Left ventricle myocardium inferior (tissue), 1 donor: ENCODE data around the gene SLC19A3. TPM values are rescaled to one million over a fixed set of nuclear protein-coding genes. Genes with fewer than 3 reads are reported as not detected.

Source experiments
- DNase-seq: peaks from one replicate; pipeline ENCODE4 v3.0.0-alpha.2; 2020
- H3K27ac ChIP-seq: fragments of 200-600 bp; replicated peaks from 2 replicates; pipeline ENCODE4 v1.8.0; 2021
- H3K27me3 ChIP-seq: fragments of 200-600 bp; 2 replicates; pipeline ENCODE4 v1.8.0; 2021; ENCODE audit warnings: low read depth
- H3K36me3 ChIP-seq: fragments of 200-600 bp; 2 replicates; pipeline ENCODE4 v1.8.0; 2021
- H3K4me1 ChIP-seq: fragments of 200-600 bp; 2 replicates; pipeline ENCODE4 v1.8.0; 2021
- H3K4me3 ChIP-seq: fragments of 200-600 bp; 2 replicates; pipeline ENCODE4 v1.8.0; 2021; ENCODE audit warnings: mild to moderate bottlenecking, moderate library complexity
- H3K9me3 ChIP-seq: fragments of 200-600 bp; replicated peaks from 2 replicates; pipeline ENCODE4 v1.8.0; 2021
- CTCF ChIP-seq: fragments of 200-600 bp; IDR thresholded peaks from 2 replicates; pipeline ENCODE4 v1.8.0; 2021; ENCODE audit warnings: antibody characterized with exemption, mild to moderate bottlenecking, borderline replicate concordance
- intact Hi-C: fragments of 100-400 bp; cut with micrococcal nuclease; formaldehyde crosslinking; loops from one replicate; pipeline ENCODE4 v1.11.0; 2022
- total RNA-seq: library from RNA; stranded (reverse); fragmentation: NEBNext Ultra II Directional; extraction: Animal tissue kit (Norgen Biotek cat#: 25700); gene quantifications from one replicate; pipeline ENCODE4 v1.2.1, GENCODE V29; 2021
- donor health status: DM: no; HTN: yes; CAD: no; lungs with severe emphysema.

Gene SLC19A3
- total RNA-seq, 1 donor from 2014 or later, result 0.74 TPM

GRCh38 chr2:227703280-227703732 lies 14.5 kb downstream of the SLC19A3 start:
- no peak overlapping the region for H3K4me3 ChIP-seq
- no peak for TF ChIP-seq CTCF
- intact Hi-C loops, result no loop called here
- H3K4me1 ChIP-seq, result no peaks in the 10 kb centered on the region
- no peak for DNase-seq
- H3K27ac ChIP-seq, result no peak overlapping the region
- no peaks in the 10 kb centered on the region for H3K36me3 ChIP-seq
- peaks cover 26% of the 10 kb centered on the region for H3K27me3 ChIP-seq
- peaks cover 10% of the 10 kb centered on the region for H3K9me3 ChIP-seq

- intact Hi-C loops, result no loop called here
- no peak for DNase-seq
- H3K4me3 ChIP-seq, result no peak overlapping the region
- H3K4me1 ChIP-seq, result no peaks in the 10 kb centered on the region
- no peak overlapping the region for H3K27ac ChIP-seq
- TF ChIP-seq CTCF, result no peak
- peaks cover 21% of the 10 kb centered on the region for H3K27me3 ChIP-seq
- H3K9me3 ChIP-seq, result peaks cover 10% of the 10 kb centered on the region
- H3K36me3 ChIP-seq, result no peaks in the 10 kb centered on the region
These were observed 16.3 kb downstream of the SLC19A3 start for GRCh38 chr2:227701556-227701955.

GRCh38 chr2:227696990-227697679 lies 20.7 kb downstream of the SLC19A3 start:
- Histone ChIP-seq H3K4me1 (no peaks in the 10 kb centered on the region), H3K4me3 (no peak overlapping the region), H3K27me3 (no peaks in the 10 kb centered on the region), H3K27ac (no peak overlapping the region), H3K9me3 (peaks cover 8% of the 10 kb centered on the region), H3K36me3 (no peaks in the 10 kb centered on the region)
- DNase-seq, result no peak
- TF ChIP-seq CTCF, result no peak
- intact Hi-C loops, result no loop called here

- no peaks in the 10 kb centered on the region for H3K9me3 ChIP-seq
- intact Hi-C loops, result no loop called here
- no peak for DNase-seq
- H3K36me3 ChIP-seq, result no peaks in the 10 kb centered on the region
- no peak overlapping the region for H3K27ac ChIP-seq
- no peak for TF ChIP-seq CTCF
- H3K4me1 ChIP-seq, result no peaks in the 10 kb centered on the region
- no peak overlapping the region for H3K4me3 ChIP-seq
- H3K27me3 ChIP-seq, result peaks cover 10% of the 10 kb centered on the region
These were observed 30.6 kb downstream of the SLC19A3 start for GRCh38 chr2:227687189-227687588.

GRCh38 chr2:227684258-227684657 lies 33.6 kb downstream of the SLC19A3 start:
- TF ChIP-seq CTCF, result no peak
- no peaks in the 10 kb centered on the region for H3K9me3 ChIP-seq
- H3K4me1 ChIP-seq, result no peaks in the 10 kb centered on the region
- H3K4me3 ChIP-seq, result no peak overlapping the region
- H3K27ac ChIP-seq, result no peak overlapping the region
- intact Hi-C loops, result no loop called here
- no peak for DNase-seq
- H3K27me3 ChIP-seq, result peaks cover 10% of the 10 kb centered on the region
- H3K36me3 ChIP-seq, result no peaks in the 10 kb centered on the region
